GM12878 (cell line): ENCODE data around the gene LASP1. TPM values are rescaled to one million over a fixed set of nuclear protein-coding genes. Genes with fewer than 3 reads are reported as not detected.
A peak's percentile ranks its signal among the peaks of the same experiment; 100 is the strongest.

Experiments used
- ATAC-seq: fragments of 200-7000 bp; cut with Tn5 transposase; 3 replicates; pipeline ENCODE4 v1.9.1; 2020; ENCODE audit warnings: mild to moderate bottlenecking, moderate library complexity
- BruUV-seq: library from RNA; stranded (reverse); fragments of 400-500 nt; replicated peaks from 2 replicates; lab custom pipeline; 2021; lab: Mats Ljungman, UMichigan
- CTCF ChIA-PET: fragments of 300-600 bp; sonication (Branson Sonifier 250); formaldehyde crosslinking; extraction: SDS; loops from one replicate; lab custom pipeline; 2021; ENCODE audit warnings: inconsistent platforms; lab: Yijun Ruan, JAX
- POLR2A ChIA-PET: fragments of 350-600 bp; formaldehyde crosslinking; extraction: SDS; loops from one replicate; lab custom pipeline; 2021; ENCODE audit warnings: inconsistent platforms; lab: Charles Lee
- RAD21 ChIA-PET: fragments of 300-600 bp; sonication (Branson Sonifier 250); formaldehyde crosslinking; loops from one replicate; lab custom pipeline; 2023; ENCODE audit warnings: antibody characterized with exemption; ENCODE audit not compliant: unreplicated experiment; lab: Charles Lee
- SMC1A ChIA-PET: fragments of 300-600 bp; sonication (Branson Sonifier 250); formaldehyde crosslinking; loops from one replicate; lab custom pipeline; 2023; ENCODE audit not compliant: unreplicated experiment, uncharacterized antibody; lab: Charles Lee
- DNase-seq: peaks from one replicate; pipeline ENCODE4 v3.0.0-alpha.2; 2011; ENCODE audit warnings: low read depth, low spot score
- FAIRE-seq: peaks from 3 replicates; lab custom pipeline; 2011; peaks lifted over from hg19 to GRCh38; lab: Jason Lieb, UNC
- H2AFZ ChIP-seq: 2 replicates; pipeline ENCODE4 v1.6.0; 2011; ENCODE audit warnings: low read depth, low read length, control low read depth; ENCODE audit not compliant: control insufficient read depth
- H3K27ac ChIP-seq: 2 replicates; pipeline ENCODE4 v1.5.1; 2011; ENCODE audit warnings: control low read depth; ENCODE audit not compliant: control insufficient read depth, insufficient read depth
- H3K27me3 ChIP-seq, 2 experiments: replicated peaks in 1 of 2; 2 replicates each; pipeline versions ENCODE4 v1.6.0 to v1.6.1; 2011; ENCODE audit warnings: low read length in 1 of 2; ENCODE audit not compliant: control insufficient read depth in 2 of 2, insufficient read depth in 2 of 2
- H3K36me3 ChIP-seq, 2 experiments: 2 replicates each; pipeline ENCODE4 v1.5.1; 2011; ENCODE audit warnings: low read length in 1 of 2; ENCODE audit not compliant: control insufficient read depth in 2 of 2, insufficient read depth in 2 of 2
- H3K4me1 ChIP-seq: 2 replicates; pipeline ENCODE4 v1.6.1; 2011; ENCODE audit warnings: mild to moderate bottlenecking, low read length, moderate library complexity, mixed read lengths; ENCODE audit not compliant: control insufficient read depth, insufficient read depth
- H3K4me2 ChIP-seq: 2 replicates; pipeline ENCODE4 v1.6.0; 2011; ENCODE audit warnings: control low read depth; ENCODE audit not compliant: control insufficient read depth, insufficient read depth
- H3K4me3 ChIP-seq: fragments of 200-600 bp; sonication (generic); 2 replicates; pipeline ENCODE4 v1.5.1; 2016
- H3K79me2 ChIP-seq: 2 replicates; pipeline ENCODE4 v1.6.0; 2011; ENCODE audit warnings: low read length; ENCODE audit not compliant: control insufficient read depth, insufficient read depth
- H3K9ac ChIP-seq: 2 replicates; pipeline ENCODE4 v1.8.0; 2011; ENCODE audit warnings: low read length, control low read depth, mixed read lengths; ENCODE audit not compliant: control insufficient read depth, insufficient read depth
- H3K9me3 ChIP-seq: replicated peaks from 3 replicates; pipeline ENCODE4 v1.5.1; 2011; ENCODE audit warnings: mild to moderate bottlenecking, low read length; ENCODE audit not compliant: control insufficient read depth, insufficient read depth
- H4K20me1 ChIP-seq: 2 replicates; pipeline ENCODE4 v1.6.0; 2011; ENCODE audit not compliant: control insufficient read depth, insufficient read depth
- CBX5 ChIP-seq: sonication (generic); IDR thresholded peaks from 2 replicates; pipeline ENCODE4 v1.6.1; 2016; ENCODE audit warnings: low read depth, moderate library complexity, mild to moderate bottlenecking, inconsistent platforms
- CHD2 ChIP-seq: IDR thresholded peaks from 2 replicates; pipeline ENCODE4 v1.6.1; 2011; ENCODE audit warnings: low read depth, low read length, improper control_type of control experiment, borderline replicate concordance
- EGR1 ChIP-seq, 2 experiments: IDR thresholded peaks; 1 replicate in 1 of 2; 2 replicates in 1 of 2; pipeline ENCODE4 v1.6.1; 2011 to 2012; ENCODE audit warnings: low read depth in 2 of 2, low read length in 2 of 2, borderline replicate concordance in 1 of 2, mild to moderate bottlenecking in 1 of 2, moderate library complexity in 1 of 2
- ESRRA ChIP-seq: IDR thresholded peaks from 2 replicates; pipeline ENCODE4 v1.6.1; 2012; ENCODE audit warnings: mild to moderate bottlenecking, low read length, improper control_type of control experiment
- JUNB ChIP-seq: IDR thresholded peaks from 2 replicates; pipeline ENCODE4 v1.6.1; 2016; ENCODE audit warnings: antibody characterized with exemption, mild to moderate bottlenecking
- MEF2A ChIP-seq: IDR thresholded peaks from 2 replicates; pipeline ENCODE4 v1.6.1; 2011; ENCODE audit warnings: low read depth, mild to moderate bottlenecking, low read length, moderate library complexity; ENCODE audit not compliant: insufficient read depth
- PAX8 ChIP-seq: fragments of 450-650 bp; IDR thresholded peaks from 2 replicates; pipeline ENCODE4 v1.6.1; 2017; ENCODE audit warnings: mild to moderate bottlenecking, moderate library complexity
- PML ChIP-seq: IDR thresholded peaks from 2 replicates; pipeline ENCODE4 v1.6.1; 2012; ENCODE audit warnings: low read length, inconsistent platforms
- ZBED1 ChIP-seq: IDR thresholded peaks from 2 replicates; pipeline ENCODE4 v1.6.1; 2016; ENCODE audit warnings: borderline replicate concordance
- ZNF622 ChIP-seq: fragments of 450-650 bp; IDR thresholded peaks from 2 replicates; pipeline ENCODE4 v1.6.1; 2017; ENCODE audit warnings: mild to moderate bottlenecking, inconsistent platforms
- WGBS: methylation state at CpG from one replicate; pipeline ENCODE4 v1.1.6; 2016; ENCODE audit warnings: low lambda C conversion rate; ENCODE audit not compliant: insufficient replicate concordance, insufficient coverage; ENCODE audit errors: missing lambda C conversion rate; 5-methylcytosine and 5-hydroxymethylcytosine counted together
- in situ Hi-C: fragments of 300-500 bp; cut with MboI; formaldehyde crosslinking; loops from 9 replicates; pipeline ENCODE4 v1.14.3; 2018; ENCODE audit warnings: mixed read lengths
- intact Hi-C: fragments of 100-400 bp; cut with micrococcal nuclease; formaldehyde crosslinking; loops from one replicate; pipeline ENCODE4 v1.14.2; 2022; ENCODE audit not compliant: unreplicated experiment
- polyA plus RNA-seq, 11 experiments: library from polyadenylated mRNA; depleted of rRNA in 4 of 11; unstranded in 6 of 11; stranded (reverse) in 5 of 11; fragments of >200 nt; fragmentation: Nextera tagmentation in 4 of 11; fragmentation: Illumina TruSeq in 1 of 11; extraction: Ambion mirVana in 4 of 11; extraction: Trizol in 1 of 11; gene quantifications; 1 replicate in 1 of 11; 2 replicates in 10 of 11; pipeline versions ENCODE4 v1.2.1 to v1.2.3, GENCODE V29; 2011 to 2016; ENCODE audit warnings: inconsistent platforms in 2 of 11, missing spikeins in 2 of 11, low read depth in 1 of 11
- total RNA-seq, 4 experiments: library from RNA; depleted of rRNA in 3 of 4; stranded (reverse); fragments of >200 nt in 3 of 4; fragmentation: Illumina TruSeq in 1 of 4; extraction: Trizol in 1 of 4; gene quantifications; 2 replicates each; pipeline versions ENCODE4 v1.2.1 to v1.2.3, GENCODE V29; 2013 to 2021
- TF ChIP-seq, protein P1 (sequence below): fragments of 450-650 bp; IDR thresholded peaks from 2 replicates; pipeline ENCODE4 v1.6.1; 2016; ENCODE audit warnings: mild to moderate bottlenecking
- TF ChIP-seq, protein P2 (sequence below): fragments of 450-650 bp; IDR thresholded peaks from 2 replicates; pipeline ENCODE4 v1.6.1; 2017; ENCODE audit warnings: mild to moderate bottlenecking, moderate library complexity
- TF ChIP-seq, protein P3 (sequence below): IDR thresholded peaks from 2 replicates; pipeline ENCODE4 v1.6.1; 2012; ENCODE audit warnings: low read depth, low read length, improper control_type of control experiment
- TF ChIP-seq, protein P4 (sequence below): fragments of 450-650 bp; IDR thresholded peaks from 2 replicates; pipeline ENCODE4 v1.6.1; 2017; ENCODE audit warnings: borderline replicate concordance

Gene LASP1
- total and polyA plus RNA-seq, 10 of the 15 experiments (the other 5 are each of a cell fraction or from before 2014, with no cell fraction given): 21.0 to 114 (median 59.3) TPM

GRCh38 chr17:38942696-38943334 lies 73.0 kb downstream of the LASP1 start:
- peak; percentile 84 for FAIRE-seq
- intact Hi-C loops: no loop called here

More at GRCh38 chr17:38942696-38943334, 73.0 kb downstream of the LASP1 start:
- BruUV-seq: no TSS peak
- in situ Hi-C loops: no loop called here
- Histone ChIP-seq H3K27me3 (no peaks in the 10 kb centered on the region), H2AFZ (peak overlapping the region; percentile 24)
- WGBS: 2% methylated on average over 4 of the region's 4 CpGs
- peak; percentile 88 for ATAC-seq
- TF ChIP-seq CBX5: no peak
- TF ChIP-seq ESRRA: no peak
- TF ChIP-seq ZBED1: no peak
- no peak for TF ChIP-seq PML
- TF ChIP-seq JUNB: no peak
- TF ChIP-seq, protein P1, sequence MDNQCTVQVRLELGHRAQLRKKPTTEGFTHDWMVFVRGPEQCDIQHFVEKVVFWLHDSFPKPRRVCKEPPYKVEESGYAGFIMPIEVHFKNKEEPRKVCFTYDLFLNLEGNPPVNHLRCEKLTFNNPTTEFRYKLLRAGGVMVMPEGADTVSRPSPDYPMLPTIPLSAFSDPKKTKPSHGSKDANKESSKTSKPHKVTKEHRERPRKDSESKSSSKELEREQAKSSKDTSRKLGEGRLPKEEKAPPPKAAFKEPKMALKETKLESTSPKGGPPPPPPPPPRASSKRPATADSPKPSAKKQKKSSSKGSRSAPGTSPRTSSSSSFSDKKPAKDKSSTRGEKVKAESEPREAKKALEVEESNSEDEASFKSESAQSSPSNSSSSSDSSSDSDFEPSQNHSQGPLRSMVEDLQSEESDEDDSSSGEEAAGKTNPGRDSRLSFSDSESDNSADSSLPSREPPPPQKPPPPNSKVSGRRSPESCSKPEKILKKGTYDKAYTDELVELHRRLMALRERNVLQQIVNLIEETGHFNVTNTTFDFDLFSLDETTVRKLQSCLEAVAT: no peak
- no peak for TF ChIP-seq PAX8
- TF ChIP-seq, protein P2, sequence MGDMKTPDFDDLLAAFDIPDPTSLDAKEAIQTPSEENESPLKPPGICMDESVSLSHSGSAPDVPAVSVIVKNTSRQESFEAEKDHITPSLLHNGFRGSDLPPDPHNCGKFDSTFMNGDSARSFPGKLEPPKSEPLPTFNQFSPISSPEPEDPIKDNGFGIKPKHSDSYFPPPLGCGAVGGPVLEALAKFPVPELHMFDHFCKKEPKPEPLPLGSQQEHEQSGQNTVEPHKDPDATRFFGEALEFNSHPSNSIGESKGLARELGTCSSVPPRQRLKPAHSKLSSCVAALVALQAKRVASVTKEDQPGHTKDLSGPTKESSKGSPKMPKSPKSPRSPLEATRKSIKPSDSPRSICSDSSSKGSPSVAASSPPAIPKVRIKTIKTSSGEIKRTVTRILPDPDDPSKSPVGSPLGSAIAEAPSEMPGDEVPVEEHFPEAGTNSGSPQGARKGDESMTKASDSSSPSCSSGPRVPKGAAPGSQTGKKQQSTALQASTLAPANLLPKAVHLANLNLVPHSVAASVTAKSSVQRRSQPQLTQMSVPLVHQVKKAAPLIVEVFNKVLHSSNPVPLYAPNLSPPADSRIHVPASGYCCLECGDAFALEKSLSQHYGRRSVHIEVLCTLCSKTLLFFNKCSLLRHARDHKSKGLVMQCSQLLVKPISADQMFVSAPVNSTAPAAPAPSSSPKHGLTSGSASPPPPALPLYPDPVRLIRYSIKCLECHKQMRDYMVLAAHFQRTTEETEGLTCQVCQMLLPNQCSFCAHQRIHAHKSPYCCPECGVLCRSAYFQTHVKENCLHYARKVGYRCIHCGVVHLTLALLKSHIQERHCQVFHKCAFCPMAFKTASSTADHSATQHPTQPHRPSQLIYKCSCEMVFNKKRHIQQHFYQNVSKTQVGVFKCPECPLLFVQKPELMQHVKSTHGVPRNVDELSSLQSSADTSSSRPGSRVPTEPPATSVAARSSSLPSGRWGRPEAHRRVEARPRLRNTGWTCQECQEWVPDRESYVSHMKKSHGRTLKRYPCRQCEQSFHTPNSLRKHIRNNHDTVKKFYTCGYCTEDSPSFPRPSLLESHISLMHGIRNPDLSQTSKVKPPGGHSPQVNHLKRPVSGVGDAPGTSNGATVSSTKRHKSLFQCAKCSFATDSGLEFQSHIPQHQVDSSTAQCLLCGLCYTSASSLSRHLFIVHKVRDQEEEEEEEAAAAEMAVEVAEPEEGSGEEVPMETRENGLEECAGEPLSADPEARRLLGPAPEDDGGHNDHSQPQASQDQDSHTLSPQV: no peak
- no peak for TF ChIP-seq CHD2
- no peak for TF ChIP-seq EGR1 (IDR thresholded peaks at IDR 0.05; ENCODE audit: borderline replicate concordance in 1 of 2, low read depth in 2 of 2, low read length in 2 of 2)
- TF ChIP-seq, protein P3, sequence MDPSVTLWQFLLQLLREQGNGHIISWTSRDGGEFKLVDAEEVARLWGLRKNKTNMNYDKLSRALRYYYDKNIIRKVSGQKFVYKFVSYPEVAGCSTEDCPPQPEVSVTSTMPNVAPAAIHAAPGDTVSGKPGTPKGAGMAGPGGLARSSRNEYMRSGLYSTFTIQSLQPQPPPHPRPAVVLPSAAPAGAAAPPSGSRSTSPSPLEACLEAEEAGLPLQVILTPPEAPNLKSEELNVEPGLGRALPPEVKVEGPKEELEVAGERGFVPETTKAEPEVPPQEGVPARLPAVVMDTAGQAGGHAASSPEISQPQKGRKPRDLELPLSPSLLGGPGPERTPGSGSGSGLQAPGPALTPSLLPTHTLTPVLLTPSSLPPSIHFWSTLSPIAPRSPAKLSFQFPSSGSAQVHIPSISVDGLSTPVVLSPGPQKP: no peak
- TF ChIP-seq, protein P4, sequence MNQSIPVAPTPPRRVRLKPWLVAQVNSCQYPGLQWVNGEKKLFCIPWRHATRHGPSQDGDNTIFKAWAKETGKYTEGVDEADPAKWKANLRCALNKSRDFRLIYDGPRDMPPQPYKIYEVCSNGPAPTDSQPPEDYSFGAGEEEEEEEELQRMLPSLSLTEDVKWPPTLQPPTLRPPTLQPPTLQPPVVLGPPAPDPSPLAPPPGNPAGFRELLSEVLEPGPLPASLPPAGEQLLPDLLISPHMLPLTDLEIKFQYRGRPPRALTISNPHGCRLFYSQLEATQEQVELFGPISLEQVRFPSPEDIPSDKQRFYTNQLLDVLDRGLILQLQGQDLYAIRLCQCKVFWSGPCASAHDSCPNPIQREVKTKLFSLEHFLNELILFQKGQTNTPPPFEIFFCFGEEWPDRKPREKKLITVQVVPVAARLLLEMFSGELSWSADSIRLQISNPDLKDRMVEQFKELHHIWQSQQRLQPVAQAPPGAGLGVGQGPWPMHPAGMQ: no peak
- TF ChIP-seq ZNF622: no peak
- no peak for TF ChIP-seq MEF2A
- TF ChIP-seq, all 136 proteins: peak for 0
- no peak overlapping the region for H3K9ac ChIP-seq
- no peak overlapping the region for H3K27ac ChIP-seq
- ChIA-PET POLR2A (interaction anchor here (0.6 kb wide), 1 partner anchor 168 kb away, joined by 3 read pairs; no protein-coding TSS in a partner anchor), SMC1A (interaction anchor here (1.1 to 1.7 kb wide), 5 partner anchors 10 to 72 kb away, joined by 3 to 7 read pairs (median 5); partner anchors contain the start of gene LASP1), CTCF (interaction anchor here (0.6 to 2.6 kb wide), 8 partner anchors 19 to 302 kb away, joined by 3 to 8 read pairs (median 4); partner anchors contain the start of gene LASP1NB), RAD21 (interaction anchor here (1.0 to 1.9 kb wide), 3 partner anchors 39 to 72 kb away, joined by 3 to 4 read pairs (median 3); no protein-coding TSS in a partner anchor)
- H3K9me3 ChIP-seq: no peaks in the 10 kb centered on the region
- H3K4me2 ChIP-seq: peak overlapping the region; percentile 64
- no peak overlapping the region for H3K4me3 ChIP-seq
- H3K4me1 ChIP-seq: peaks cover 7% of the 10 kb centered on the region; the same call in 1 of the 2 replicates
- H3K79me2 ChIP-seq: no peaks in the 10 kb centered on the region
- no peaks in the 10 kb centered on the region for H3K36me3 ChIP-seq
- no peaks in the 10 kb centered on the region for H4K20me1 ChIP-seq
- DNase-seq: no peak
